ENCODE data around the gene DENND6B. TPM values are rescaled to one million over a fixed set of nuclear protein-coding genes. Genes with fewer than 3 reads are reported as not detected.

DENND6B gene
- total RNA-seq, 4 donors from 2014 or later: 2.2 to 3.1 (median 2.7) TPM

DNA sequence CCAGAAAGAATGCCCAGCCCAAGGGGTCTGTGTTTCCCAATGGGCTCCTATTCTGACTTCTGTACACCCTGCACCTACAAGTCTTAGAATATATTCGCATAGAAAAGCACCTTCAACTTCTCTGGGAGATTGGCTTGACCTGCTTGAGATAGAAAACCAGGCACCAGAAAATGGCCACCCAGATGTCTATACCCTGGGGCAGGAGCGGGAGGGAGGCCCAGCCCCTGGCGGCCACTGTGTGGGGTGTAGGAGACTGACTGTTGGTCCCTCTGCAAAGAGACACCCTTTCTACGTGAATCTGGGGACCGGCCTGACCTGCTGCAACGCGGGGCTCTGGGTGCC is 8.5 kb downstream of the DENND6B start:
- DNase-seq (ENCODE audit: low spot score) (no peak), ATAC-seq (ENCODE audit: low FRiP score) (no peak)
- TF ChIP-seq, protein P1, sequence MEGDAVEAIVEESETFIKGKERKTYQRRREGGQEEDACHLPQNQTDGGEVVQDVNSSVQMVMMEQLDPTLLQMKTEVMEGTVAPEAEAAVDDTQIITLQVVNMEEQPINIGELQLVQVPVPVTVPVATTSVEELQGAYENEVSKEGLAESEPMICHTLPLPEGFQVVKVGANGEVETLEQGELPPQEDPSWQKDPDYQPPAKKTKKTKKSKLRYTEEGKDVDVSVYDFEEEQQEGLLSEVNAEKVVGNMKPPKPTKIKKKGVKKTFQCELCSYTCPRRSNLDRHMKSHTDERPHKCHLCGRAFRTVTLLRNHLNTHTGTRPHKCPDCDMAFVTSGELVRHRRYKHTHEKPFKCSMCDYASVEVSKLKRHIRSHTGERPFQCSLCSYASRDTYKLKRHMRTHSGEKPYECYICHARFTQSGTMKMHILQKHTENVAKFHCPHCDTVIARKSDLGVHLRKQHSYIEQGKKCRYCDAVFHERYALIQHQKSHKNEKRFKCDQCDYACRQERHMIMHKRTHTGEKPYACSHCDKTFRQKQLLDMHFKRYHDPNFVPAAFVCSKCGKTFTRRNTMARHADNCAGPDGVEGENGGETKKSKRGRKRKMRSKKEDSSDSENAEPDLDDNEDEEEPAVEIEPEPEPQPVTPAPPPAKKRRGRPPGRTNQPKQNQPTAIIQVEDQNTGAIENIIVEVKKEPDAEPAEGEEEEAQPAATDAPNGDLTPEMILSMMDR (IDR thresholded peaks at IDR 0.05): no peak

DNA sequence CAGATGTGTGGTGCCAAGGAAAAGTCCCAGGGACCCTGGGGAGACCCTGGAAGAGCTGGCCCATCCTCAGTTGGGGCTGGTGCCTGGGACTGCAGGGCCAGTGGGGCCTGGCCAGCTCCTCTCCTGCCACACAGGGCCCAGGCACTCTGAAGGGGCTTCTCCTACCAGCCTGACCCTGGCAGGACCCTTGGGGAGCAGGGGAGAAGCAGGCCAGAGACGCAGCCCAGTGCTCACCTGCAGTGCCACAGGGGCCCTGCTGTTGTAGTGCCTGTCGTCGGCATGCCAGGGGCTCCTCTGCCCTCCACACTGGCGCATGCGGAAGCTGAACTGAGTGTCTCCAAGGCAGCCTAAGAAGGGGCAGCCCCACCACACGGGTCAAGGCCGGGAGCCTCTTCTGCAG is 9.1 kb downstream of the DENND6B start:
- ATAC-seq (ENCODE audit: low FRiP score) (no peak), DNase-seq (ENCODE audit: low spot score) (no peak)

DNA sequence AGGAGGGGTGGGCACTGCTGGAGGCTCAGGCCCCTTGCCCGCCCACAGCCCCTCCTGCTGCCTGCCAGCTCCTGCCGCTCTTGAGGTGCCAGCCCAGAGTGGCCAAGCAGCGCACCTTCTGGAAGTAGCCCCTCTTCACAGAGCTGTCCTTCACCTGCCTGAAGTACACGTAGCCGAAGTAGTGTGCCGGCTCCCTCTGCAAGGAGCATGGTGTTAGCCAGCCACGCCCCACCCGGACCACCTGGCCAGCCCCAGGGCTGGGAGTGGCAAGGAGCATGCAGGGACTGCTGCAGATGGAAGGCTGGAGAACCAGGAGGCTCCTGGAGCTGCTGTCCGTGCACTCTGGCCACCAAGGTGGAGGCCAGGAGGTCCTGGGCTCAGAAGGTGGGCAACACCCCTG is 9.6 kb downstream of the DENND6B start:
- DNase-seq (ENCODE audit: low spot score) (no peak), ATAC-seq (ENCODE audit: low FRiP score) (no peak)
- TF ChIP-seq, protein P1 (IDR thresholded peaks at IDR 0.05): no peak

More for the DNA sequence above, 9.1 kb downstream of the DENND6B start:
- TF ChIP-seq, protein P1 (IDR thresholded peaks at IDR 0.05): no peak

DNA sequence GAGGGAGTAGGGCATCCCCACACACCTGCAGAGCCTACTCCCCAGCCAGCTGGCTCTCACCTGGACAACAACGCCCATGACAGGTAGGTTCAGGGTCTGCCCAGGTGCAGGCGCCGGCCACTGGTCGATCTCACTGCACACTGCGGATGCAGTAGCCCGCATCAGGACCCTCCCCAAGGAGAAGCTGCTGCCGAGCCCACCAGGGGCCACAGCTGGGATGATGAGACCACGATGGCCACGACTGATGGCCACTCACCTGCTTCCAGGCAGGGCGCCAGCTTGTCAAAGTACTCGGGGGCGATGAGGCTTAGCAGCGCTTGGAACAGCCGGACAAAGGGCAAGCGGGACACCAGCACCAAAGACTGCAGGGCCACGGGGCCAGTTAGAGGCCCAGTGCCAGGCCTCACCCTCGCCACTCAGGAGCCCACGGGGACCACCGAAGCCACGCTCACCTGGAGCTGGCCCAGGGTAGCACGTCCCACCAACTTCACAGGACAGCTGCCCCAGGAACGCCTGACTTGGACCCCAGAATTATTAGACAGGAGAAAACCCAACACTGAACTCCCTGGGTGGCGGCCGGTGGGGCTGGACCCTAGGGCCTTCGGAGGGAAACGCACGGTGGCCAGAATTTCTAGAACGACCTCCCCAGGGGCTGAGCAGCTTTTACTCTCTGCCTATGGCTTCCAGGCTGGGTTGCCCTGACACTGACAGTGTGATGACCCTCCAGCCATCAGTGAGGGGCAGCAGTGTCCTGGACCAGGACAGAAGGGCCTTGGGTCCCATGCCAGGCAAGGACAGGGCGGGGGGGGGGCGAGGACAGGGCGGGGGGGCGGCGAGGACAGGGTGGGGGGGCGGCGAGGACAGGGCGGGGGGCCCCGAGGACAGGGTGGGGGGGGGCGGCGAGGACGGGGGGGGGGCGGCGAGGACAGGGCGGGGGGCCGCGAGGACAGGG is 10.4 kb downstream of the DENND6B start:
- TF ChIP-seq, protein P1 (IDR thresholded peaks at IDR 0.05): no peak
- ATAC-seq (ENCODE audit: low FRiP score) (no peak), DNase-seq (ENCODE audit: low spot score) (no peak)

DNA sequence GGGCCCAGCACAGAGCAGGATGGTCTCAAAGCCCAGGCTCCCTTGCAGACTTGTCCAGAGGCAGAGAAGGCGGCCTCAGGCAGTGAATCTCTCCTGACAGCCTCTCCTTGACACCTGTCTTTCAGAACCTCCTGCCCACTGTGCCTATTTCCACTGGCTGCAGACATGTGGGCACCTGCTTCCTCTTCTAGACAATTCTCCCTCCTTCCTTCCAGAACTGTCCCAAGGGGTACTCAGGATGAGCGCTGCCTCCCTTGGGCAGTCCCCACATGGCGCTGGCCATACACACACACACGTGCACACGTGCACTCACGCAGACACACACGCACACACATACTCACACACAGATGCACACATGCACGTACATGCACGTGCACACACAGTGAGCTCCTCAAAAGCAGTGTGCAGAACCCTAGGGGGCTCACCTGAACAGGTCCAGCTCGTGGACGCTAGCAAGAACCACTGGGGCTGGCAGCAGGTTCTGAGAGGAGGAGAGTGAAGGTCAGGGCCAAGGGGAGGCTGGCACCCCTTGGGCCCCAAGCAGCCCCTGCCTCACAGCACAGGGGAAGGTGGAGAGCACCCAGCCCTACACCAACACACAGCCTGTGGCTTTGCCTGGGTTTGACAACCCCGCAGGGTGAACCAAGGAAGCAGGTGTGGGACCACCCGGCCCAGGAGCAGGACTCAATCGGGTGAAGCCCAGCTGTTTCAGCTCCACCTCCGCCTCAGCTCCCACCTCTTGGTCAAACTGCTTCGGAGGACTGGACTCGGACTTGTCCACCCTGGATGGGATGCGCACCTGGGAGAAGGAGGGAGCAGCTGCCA is 11.3 kb downstream of the DENND6B start:
- no peak for DNase-seq (ENCODE audit: low spot score)
- TF ChIP-seq, protein P1 (IDR thresholded peaks at IDR 0.05): no peak

DNA sequence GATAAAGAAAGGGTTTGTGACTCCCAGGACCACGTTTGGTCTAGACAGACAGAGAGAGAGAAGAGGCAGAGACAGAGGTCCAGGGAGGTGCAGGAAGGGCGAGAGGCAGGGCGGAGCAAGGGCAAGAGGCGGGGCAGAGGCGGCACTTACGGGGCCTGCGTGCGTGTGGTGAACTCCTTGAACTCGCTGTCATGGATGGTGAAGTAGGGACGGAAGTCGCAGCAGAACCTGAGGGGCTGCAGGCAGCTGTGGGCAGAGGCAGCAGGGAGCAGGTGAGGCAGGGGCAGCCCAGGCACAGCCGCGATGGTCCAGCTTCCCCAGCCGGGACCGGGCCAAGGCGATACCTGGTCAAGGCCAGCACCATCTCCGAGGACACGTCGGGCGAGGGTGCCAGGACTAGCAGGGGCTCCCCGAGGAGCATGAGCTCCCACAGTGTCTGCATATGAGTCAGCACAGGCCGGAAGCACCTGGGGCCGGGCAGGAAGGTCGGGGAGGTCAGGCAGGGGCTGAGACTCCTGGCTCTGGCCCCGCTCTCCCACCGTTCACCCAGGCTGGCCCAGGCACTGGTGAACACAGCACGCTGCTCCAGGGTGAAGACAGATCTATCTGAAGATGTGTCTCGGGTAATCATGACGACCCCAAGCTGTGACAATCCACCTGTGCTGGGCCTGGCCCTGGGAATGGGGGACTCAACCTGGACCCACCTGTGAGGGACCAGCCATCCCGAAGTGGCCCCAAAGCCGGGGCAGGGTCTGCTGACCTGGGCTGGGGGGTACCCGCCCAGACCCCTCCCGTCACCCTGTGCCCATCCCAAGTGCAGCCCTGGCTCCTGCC is 12.1 kb downstream of the DENND6B start:
- DNase-seq (ENCODE audit: low spot score) (no peak), ATAC-seq (ENCODE audit: low FRiP score) (no peak)
- TF ChIP-seq, protein P1 (IDR thresholded peaks at IDR 0.05): no peak

More for the DNA sequence above, 11.3 kb downstream of the DENND6B start:
- no peak for ATAC-seq (ENCODE audit: low FRiP score)

Data from omental fat pad (tissue), 4 donors.